HEK293 (cell line): ENCODE data around the gene OR1N2.

Experiments used
- CTCF ChIA-PET: fragments of 350-600 bp; formaldehyde crosslinking; extraction: SDS; loops from one replicate; lab custom pipeline; 2021; ENCODE audit warnings: antibody characterized with exemption; lab: Yijun Ruan, JAX
- POLR2A ChIA-PET: fragments of 300-600 bp; formaldehyde crosslinking; extraction: SDS; loops from one replicate; lab custom pipeline; 2020; ENCODE audit warnings: antibody characterized with exemption, inconsistent platforms; lab: Yijun Ruan, JAX
- H3K27ac ChIP-seq: fragments of 200-500 bp; sonication (Bioruptor generic); 2 replicates; pipeline ENCODE4 v1.5.1; 2014; ENCODE audit warnings: low read depth, low read length, control low read depth, inconsistent platforms; ENCODE audit errors: extremely low read depth
- H3K36me3 ChIP-seq, 2 experiments: fragments of 200-500 bp in 1 of 2; sonication (Bioruptor generic) in 1 of 2; 1 replicate in 1 of 2; 2 replicates in 1 of 2; pipeline ENCODE4 v1.5.1; 2014 to 2017; ENCODE audit warnings: inconsistent platforms in 2 of 2, low read length in 2 of 2; ENCODE audit not compliant: control insufficient read depth in 2 of 2, insufficient read depth in 1 of 2
- H3K4me1 ChIP-seq: fragments of 200-500 bp; sonication (Bioruptor generic); 2 replicates; pipeline ENCODE4 v1.5.1; 2014; ENCODE audit warnings: mild to moderate bottlenecking, low read length, inconsistent platforms; ENCODE audit not compliant: control insufficient read depth, insufficient read depth
- H3K4me3 ChIP-seq: 2 replicates; pipeline ENCODE4 v1.5.1; 2011; ENCODE audit warnings: low read depth, mild to moderate bottlenecking, control low read depth, low read length, moderate library complexity
- H3K9me3 ChIP-seq: fragments of 200-500 bp; sonication (Bioruptor generic); 2 replicates; pipeline ENCODE4 v1.5.1; 2014; ENCODE audit warnings: low read depth, low read length, inconsistent platforms; ENCODE audit not compliant: control insufficient read depth, insufficient read depth
- HOXC10 ChIP-seq: sonication (generic); formaldehyde crosslinking; IDR thresholded peaks from 2 replicates; pipeline ENCODE4 v1.8.1; 2023; ENCODE audit warnings: mild to moderate bottlenecking, missing genetic modification reagents
- KLF16 ChIP-seq: fragments of 450-650 bp; formaldehyde crosslinking; IDR thresholded peaks from 2 replicates; pipeline ENCODE4 v1.5.1; 2017; ENCODE audit warnings: missing biosample characterization, missing genetic modification characterization
- KLF8 ChIP-seq: fragments of 450-650 bp; formaldehyde crosslinking; IDR thresholded peaks from 2 replicates; pipeline ENCODE4 v1.5.1; 2016; ENCODE audit warnings: missing biosample characterization, missing genetic modification characterization
- PBX3 ChIP-seq: sonication (generic); formaldehyde crosslinking; IDR thresholded peaks from 2 replicates; pipeline ENCODE4 v1.8.1; 2022; ENCODE audit warnings: mild to moderate bottlenecking, moderate library complexity, missing genetic modification reagents
- ZNF10 ChIP-seq: fragments of 450-650 bp; formaldehyde crosslinking; IDR thresholded peaks from 2 replicates; pipeline ENCODE4 v1.5.1; 2017; ENCODE audit warnings: missing biosample characterization, missing genetic modification characterization
- ZNF155 ChIP-seq: fragments of 450-650 bp; formaldehyde crosslinking; IDR thresholded peaks from 2 replicates; pipeline ENCODE4 v1.5.1; 2016; ENCODE audit warnings: missing biosample characterization, missing genetic modification characterization
- ZNF157 ChIP-seq: fragments of 450-650 bp; formaldehyde crosslinking; IDR thresholded peaks from 2 replicates; pipeline ENCODE4 v1.5.1; 2016; ENCODE audit warnings: missing biosample characterization, missing genetic modification characterization
- ZNF223 ChIP-seq: fragments of 450-650 bp; formaldehyde crosslinking; IDR thresholded peaks from 2 replicates; pipeline ENCODE4 v1.5.1; 2016; ENCODE audit warnings: missing biosample characterization, missing genetic modification characterization
- ZNF530 ChIP-seq: fragments of 450-650 bp; formaldehyde crosslinking; IDR thresholded peaks from 2 replicates; pipeline ENCODE4 v1.5.1; 2016; ENCODE audit warnings: low read depth, missing biosample characterization, missing genetic modification characterization
- ZNF549 ChIP-seq: fragments of 450-650 bp; IDR thresholded peaks from 2 replicates; pipeline ENCODE4 v1.5.1; 2018; ENCODE audit warnings: missing biosample characterization, missing genetic modification characterization, mild to moderate bottlenecking, inconsistent platforms, moderate library complexity
- ZNF624 ChIP-seq: fragments of 450-650 bp; formaldehyde crosslinking; IDR thresholded peaks from 2 replicates; pipeline ENCODE4 v1.5.1; 2017; ENCODE audit warnings: missing biosample characterization, missing genetic modification characterization
- ZSCAN5A ChIP-seq: fragments of 450-650 bp; formaldehyde crosslinking; IDR thresholded peaks from 2 replicates; pipeline ENCODE4 v1.5.1; 2016; ENCODE audit warnings: missing biosample characterization, missing genetic modification characterization
- TF ChIP-seq, protein P1 (sequence below): fragments of 450-650 bp; formaldehyde crosslinking; conservative IDR thresholded peaks from 2 replicates; pipeline ENCODE4 v1.5.1; 2016; ENCODE audit warnings: low read depth, missing biosample characterization, missing genetic modification characterization
- TF ChIP-seq, protein P2 (sequence below): fragments of 450-650 bp; formaldehyde crosslinking; IDR thresholded peaks from 2 replicates; pipeline ENCODE4 v1.5.1; 2016; ENCODE audit warnings: missing biosample characterization, missing genetic modification characterization
- TF ChIP-seq, protein P3 (sequence below): fragments of 450-650 bp; formaldehyde crosslinking; IDR thresholded peaks from 2 replicates; pipeline ENCODE4 v1.5.1; 2017; ENCODE audit warnings: missing biosample characterization, missing genetic modification characterization
- TF ChIP-seq, protein P4 (sequence below): IDR thresholded peaks from 2 replicates; pipeline ENCODE4 v1.6.1; 2011; ENCODE audit warnings: mild to moderate bottlenecking, low read depth, low read length, borderline replicate concordance

The OR1N2 gene

DNA sequence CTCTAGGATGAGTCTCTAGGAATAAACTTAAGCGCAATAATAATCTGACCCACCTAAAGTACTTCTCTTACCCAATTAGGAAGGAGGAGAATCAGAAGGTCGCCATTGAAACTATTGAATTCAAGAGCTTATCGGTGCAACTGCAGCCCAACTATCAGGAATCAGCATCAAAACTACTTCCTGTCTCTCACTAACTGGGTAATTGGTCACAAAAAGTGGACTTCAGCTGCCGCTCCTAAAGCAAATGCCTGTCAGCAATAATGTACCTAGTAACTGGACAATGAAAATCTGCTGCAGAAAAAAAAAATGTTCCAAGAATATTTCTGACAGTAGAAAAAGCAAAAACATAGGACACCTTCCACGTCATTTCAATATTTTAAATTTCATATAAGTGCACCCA is 27.0 kb downstream of the OR1N2 start:
- TF ChIP-seq KLF16 (tag by site-specific recombination) (no peak), ZNF155 (tag by site-specific recombination) (no peak), PBX3 (no peak), ZNF157 (tag by site-specific recombination) (no peak), KLF8 (tag by site-specific recombination) (no peak), HOXC10 (CRISPR knock-in tag) (no peak), ZNF530 (tag by site-specific recombination) (no peak), ZNF10 (no peak), ZNF223 (no peak), ZNF624 (tag by site-specific recombination) (no peak), ZSCAN5A (tag by site-specific recombination) (no peak), ZNF549 (tag by site-specific recombination) (no peak)
- TF ChIP-seq, protein P1, sequence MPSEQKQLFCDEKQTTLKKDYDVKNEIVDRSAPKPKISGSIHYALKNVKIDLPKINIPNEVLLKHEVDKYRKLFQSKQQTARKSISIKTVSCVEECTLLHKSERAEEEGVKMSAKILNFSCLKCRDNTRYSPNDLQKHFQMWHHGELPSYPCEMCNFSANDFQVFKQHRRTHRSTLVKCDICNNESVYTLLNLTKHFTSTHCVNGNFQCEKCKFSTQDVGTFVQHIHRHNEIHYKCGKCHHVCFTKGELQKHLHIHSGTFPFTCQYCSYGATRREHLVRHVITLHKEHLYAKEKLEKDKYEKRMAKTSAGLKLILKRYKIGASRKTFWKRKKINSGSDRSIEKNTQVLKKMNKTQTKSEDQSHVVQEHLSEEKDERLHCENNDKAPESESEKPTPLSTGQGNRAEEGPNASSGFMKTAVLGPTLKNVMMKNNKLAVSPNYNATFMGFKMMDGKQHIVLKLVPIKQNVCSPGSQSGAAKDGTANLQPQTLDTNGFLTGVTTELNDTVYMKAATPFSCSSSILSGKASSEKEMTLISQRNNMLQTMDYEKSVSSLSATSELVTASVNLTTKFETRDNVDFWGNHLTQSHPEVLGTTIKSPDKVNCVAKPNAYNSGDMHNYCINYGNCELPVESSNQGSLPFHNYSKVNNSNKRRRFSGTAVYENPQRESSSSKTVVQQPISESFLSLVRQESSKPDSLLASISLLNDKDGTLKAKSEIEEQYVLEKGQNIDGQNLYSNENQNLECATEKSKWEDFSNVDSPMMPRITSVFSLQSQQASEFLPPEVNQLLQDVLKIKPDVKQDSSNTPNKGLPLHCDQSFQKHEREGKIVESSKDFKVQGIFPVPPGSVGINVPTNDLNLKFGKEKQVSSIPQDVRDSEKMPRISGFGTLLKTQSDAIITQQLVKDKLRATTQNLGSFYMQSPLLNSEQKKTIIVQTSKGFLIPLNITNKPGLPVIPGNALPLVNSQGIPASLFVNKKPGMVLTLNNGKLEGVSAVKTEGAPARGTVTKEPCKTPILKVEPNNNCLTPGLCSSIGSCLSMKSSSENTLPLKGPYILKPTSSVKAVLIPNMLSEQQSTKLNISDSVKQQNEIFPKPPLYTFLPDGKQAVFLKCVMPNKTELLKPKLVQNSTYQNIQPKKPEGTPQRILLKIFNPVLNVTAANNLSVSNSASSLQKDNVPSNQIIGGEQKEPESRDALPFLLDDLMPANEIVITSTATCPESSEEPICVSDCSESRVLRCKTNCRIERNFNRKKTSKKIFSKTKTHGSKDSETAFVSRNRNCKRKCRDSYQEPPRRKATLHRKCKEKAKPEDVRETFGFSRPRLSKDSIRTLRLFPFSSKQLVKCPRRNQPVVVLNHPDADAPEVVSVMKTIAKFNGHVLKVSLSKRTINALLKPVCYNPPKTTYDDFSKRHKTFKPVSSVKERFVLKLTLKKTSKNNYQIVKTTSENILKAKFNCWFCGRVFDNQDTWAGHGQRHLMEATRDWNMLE (tag by site-specific recombination): no peak
- TF ChIP-seq, protein P2, sequence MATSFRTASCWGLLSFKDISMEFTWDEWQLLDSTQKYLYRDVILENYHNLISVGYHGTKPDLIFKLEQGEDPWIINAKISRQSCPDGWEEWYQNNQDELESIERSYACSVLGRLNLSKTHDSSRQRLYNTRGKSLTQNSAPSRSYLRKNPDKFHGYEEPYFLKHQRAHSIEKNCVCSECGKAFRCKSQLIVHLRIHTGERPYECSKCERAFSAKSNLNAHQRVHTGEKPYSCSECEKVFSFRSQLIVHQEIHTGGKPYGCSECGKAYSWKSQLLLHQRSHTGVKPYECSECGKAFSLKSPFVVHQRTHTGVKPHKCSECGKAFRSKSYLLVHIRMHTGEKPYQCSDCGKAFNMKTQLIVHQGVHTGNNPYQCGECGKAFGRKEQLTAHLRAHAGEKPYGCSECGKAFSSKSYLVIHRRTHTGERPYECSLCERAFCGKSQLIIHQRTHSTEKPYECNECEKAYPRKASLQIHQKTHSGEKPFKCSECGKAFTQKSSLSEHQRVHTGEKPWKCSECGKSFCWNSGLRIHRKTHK (tag by site-specific recombination): no peak
- TF ChIP-seq, protein P3, sequence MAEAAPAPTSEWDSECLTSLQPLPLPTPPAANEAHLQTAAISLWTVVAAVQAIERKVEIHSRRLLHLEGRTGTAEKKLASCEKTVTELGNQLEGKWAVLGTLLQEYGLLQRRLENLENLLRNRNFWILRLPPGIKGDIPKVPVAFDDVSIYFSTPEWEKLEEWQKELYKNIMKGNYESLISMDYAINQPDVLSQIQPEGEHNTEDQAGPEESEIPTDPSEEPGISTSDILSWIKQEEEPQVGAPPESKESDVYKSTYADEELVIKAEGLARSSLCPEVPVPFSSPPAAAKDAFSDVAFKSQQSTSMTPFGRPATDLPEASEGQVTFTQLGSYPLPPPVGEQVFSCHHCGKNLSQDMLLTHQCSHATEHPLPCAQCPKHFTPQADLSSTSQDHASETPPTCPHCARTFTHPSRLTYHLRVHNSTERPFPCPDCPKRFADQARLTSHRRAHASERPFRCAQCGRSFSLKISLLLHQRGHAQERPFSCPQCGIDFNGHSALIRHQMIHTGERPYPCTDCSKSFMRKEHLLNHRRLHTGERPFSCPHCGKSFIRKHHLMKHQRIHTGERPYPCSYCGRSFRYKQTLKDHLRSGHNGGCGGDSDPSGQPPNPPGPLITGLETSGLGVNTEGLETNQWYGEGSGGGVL: no peak
- TF ChIP-seq, protein P4, sequence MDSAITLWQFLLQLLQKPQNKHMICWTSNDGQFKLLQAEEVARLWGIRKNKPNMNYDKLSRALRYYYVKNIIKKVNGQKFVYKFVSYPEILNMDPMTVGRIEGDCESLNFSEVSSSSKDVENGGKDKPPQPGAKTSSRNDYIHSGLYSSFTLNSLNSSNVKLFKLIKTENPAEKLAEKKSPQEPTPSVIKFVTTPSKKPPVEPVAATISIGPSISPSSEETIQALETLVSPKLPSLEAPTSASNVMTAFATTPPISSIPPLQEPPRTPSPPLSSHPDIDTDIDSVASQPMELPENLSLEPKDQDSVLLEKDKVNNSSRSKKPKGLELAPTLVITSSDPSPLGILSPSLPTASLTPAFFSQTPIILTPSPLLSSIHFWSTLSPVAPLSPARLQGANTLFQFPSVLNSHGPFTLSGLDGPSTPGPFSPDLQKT: no peak
- POLR2A ChIA-PET: no interaction called here
- no peaks in the 10 kb centered on the region for H3K9me3 ChIP-seq
- CTCF ChIA-PET: interaction anchor here (1.4 kb wide), 1 partner anchor 82 kb away, joined by 6 read pairs; no protein-coding TSS in a partner anchor
- no peaks in the 10 kb centered on the region for H3K4me1 ChIP-seq
- no peak overlapping the region for H3K4me3 ChIP-seq
- H3K27ac ChIP-seq: no peak overlapping the region
- no peaks in the 10 kb centered on the region for H3K36me3 ChIP-seq
